SH-SY5Y (cell line): ENCODE measurements around the gene CCN6.
A peak's percentile ranks its signal among the peaks of the same experiment; 100 is the strongest.

Experiments used
- GATA2 ChIP-seq: IDR thresholded peaks from 2 replicates; pipeline ENCODE4 v1.6.1; 2011; ENCODE audit warnings: mild to moderate bottlenecking, low read depth, low read length
- GATA3 ChIP-seq: IDR thresholded peaks from 2 replicates; pipeline ENCODE4 v1.6.1; 2011; ENCODE audit warnings: low read depth, mild to moderate bottlenecking, low read length, moderate library complexity

CCN6 gene

DNA sequence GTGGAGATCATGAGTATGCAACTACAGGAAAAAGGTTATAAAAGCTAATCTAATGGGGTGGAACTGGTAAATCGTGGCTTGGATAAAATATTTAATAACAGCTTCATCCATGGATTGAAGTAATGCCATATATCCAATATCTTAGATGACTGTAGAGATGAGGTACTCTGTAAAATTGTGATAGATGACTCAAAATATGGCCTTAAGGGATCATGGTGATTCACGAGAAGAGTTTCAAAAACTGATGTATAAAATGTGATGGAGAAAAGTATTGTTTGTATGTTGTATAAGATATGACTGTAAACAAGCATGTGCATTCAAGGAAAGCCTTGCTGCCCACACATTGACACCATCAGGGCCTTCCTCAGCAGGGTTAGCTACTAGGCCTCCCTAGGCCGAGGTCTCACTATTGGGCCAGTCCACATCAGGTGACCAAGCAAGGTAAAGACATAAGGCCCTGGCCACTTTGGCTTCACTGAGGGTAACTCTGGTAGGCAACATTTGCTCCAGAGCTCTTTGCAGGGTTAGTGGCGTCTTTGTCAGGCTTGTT is 17.7 kb upstream of the CCN6 start:
- no peak for TF ChIP-seq GATA2
- TF ChIP-seq GATA3: no peak

GRCh38 chr6:112037783-112038216 is 16.1 kb upstream of the CCN6 start:
- TF ChIP-seq GATA3: no peak
- no peak for TF ChIP-seq GATA2

DNA sequence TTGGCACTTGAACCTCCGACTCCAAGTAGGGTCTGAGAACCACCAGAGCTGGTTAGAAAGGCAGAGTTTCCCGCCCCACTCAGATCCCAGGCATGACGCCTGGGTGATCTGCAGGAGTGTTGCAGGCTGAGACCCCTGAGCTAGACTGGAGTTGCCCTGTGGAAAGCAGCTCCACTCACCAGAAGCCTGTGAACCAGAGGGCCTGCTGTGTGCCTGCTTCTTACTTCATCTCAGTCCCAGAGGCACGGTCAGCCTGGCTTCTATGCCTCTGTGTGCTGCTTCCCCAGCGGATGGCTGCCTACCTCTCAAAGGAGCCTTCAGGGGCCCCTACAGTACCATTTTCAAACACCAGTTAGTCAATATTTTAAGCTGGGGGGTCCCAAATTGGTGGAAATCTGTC is 15.6 kb upstream of the CCN6 start:
- no peak for TF ChIP-seq GATA2
- no peak for TF ChIP-seq GATA3

- TF ChIP-seq GATA2 (no peak), GATA3 (no peak)
Observed at GRCh38 chr6:112038756-112039430, 15.0 kb upstream of the CCN6 start.

DNA sequence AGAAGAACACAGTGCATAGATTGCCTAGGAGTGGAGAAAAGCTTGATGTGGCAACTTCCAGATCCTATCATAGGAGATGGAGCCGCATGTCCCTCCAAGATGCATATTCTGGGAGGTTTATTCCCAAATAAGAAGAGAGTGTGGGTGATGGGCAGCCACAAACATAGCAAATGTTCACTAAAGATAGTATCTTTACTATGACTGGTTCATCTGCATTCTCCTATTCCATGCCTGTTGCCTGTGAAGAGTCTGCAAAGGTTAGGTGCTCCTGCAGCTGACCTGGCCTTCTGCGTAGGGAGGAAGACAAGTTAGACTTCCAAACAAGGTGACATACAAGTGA is 14.5 kb upstream of the CCN6 start:
- TF ChIP-seq GATA3 (no peak), GATA2 (no peak)

DNA sequence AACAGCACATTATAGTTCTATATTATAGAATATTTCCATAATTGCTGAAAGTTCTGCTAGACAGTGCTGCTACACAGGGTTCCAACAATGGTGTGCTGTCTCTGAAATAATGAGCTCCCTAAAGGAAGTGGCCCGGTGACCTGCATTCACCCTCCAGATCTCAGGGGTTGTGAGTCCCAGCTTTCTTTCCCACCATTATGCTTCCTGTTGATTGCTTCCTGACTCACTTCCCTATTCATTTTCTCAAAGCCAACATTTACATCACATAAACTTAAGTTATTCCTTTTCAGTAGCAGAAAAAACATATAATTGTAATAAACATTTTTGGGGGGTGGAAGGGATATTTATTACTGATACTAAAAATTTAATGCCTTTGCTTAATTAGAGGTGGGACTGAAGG is 12.9 kb upstream of the CCN6 start:
- TF ChIP-seq GATA2 (no peak), GATA3 (no peak)

DNA sequence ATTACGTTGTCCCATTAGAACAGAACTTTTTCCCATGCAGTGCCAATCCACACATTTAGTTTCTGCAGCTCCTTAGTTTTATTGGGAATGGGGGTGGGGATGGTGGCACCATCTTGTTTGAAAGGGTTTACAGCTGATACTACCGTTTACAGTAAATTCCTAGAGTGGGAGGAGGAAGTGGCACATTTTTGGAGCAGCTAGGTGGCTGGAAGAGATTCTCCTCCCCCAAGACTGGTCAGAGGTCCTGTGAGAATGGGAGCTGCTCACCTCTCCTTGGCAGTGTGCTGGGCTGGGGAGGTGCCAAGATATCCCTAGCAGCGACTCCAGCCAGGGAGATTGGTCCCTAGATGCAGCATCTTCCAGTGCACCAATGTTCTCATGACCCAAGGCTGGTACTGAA is 12.4 kb upstream of the CCN6 start:
- TF ChIP-seq GATA2 (no peak), GATA3 (no peak)

- TF ChIP-seq GATA2 (no peak; the same call in 1 of the 2 replicates), GATA3 (no peak)
Observed at GRCh38 chr6:112043032-112044007, 10.6 kb upstream of the CCN6 start.

- no peak for TF ChIP-seq GATA2
- TF ChIP-seq GATA3: no peak
Observed at GRCh38 chr6:112044196-112044595, 9.7 kb upstream of the CCN6 start.

DNA sequence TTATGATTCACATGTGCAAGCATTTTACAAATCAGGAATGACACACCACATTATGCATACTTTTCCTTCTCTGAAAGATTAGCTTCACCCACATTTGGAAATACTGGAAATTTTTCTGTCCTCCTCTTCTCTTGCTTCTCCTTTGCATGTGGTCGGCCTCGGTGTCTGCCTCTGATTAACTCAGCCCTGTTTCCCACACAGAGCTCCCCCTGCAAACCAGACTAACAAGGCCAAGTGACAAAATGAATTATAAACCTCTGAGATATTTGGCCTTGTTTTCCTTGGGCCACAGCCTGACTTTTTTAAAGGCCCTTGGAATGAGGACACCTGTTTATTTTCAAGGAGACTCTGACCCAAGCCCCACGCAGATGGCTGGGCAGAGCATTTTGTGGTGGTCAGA is 9.0 kb upstream of the CCN6 start:
- TF ChIP-seq GATA3 (no peak), GATA2 (no peak)

DNA sequence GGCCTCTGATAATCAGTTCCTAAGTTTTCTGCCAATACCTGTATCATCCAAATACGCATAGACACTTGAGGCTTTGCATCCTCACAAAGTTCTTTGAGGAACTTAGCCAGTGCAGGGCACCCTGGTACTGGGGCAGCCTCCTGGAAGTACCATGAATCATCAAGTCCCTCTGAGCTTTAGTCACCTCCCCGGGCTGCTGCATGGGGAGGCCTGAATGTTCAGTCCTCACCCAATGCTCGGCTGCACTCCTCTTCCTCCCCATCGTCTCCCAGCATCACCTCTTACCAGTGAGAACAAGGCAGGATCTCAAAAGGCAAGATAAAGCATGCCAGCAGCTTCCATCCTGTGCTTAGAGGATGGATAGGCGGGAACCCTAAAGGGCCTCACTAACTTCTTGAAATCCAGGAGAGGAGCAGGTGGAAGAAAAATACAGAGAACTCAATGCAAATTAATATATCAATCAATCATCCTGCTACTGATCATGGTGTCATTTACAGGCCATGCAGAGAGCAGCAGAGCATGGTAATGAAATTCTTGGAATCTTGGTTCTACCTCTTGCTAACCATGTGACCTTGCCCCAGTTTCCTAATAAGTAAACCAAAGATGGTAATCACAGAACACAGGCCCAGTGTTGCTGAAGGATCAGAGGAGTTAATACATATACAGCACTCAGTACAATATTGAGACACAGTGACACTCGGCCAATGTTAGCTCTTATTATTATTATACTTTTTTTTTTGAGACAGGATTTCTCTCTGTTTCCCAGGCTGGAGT is 4.7 kb upstream of the CCN6 start:
- TF ChIP-seq GATA2: no peak
- TF ChIP-seq GATA3: no peak

- TF ChIP-seq GATA2 (no peak), GATA3 (no peak)
Observed at GRCh38 chr6:112049996-112050395, 3.9 kb upstream of the CCN6 start.

- no peak for TF ChIP-seq GATA2
Observed at GRCh38 chr6:112050429-112050828, 3.5 kb upstream of the CCN6 start.

GRCh38 chr6:112051251-112051740 is 2.6 kb upstream of the CCN6 start:
- peak; percentile 38 for TF ChIP-seq GATA2
